HEK293 (cell line): Measurements from ENCODE around the gene MTERF4.

Source experiments
- CTCF ChIA-PET: fragments of 350-600 bp; formaldehyde crosslinking; extraction: SDS; loops from one replicate; lab custom pipeline; 2021; ENCODE audit warnings: antibody characterized with exemption; lab: Yijun Ruan, JAX
- POLR2A ChIA-PET: fragments of 300-600 bp; formaldehyde crosslinking; extraction: SDS; loops from one replicate; lab custom pipeline; 2020; ENCODE audit warnings: antibody characterized with exemption, inconsistent platforms; lab: Yijun Ruan, JAX
- H3K27ac ChIP-seq: fragments of 200-500 bp; sonication (Bioruptor generic); 2 replicates; pipeline ENCODE4 v1.5.1; 2014; ENCODE audit warnings: low read depth, low read length, control low read depth, inconsistent platforms; ENCODE audit errors: extremely low read depth
- H3K36me3 ChIP-seq, 2 experiments: fragments of 200-500 bp in 1 of 2; sonication (Bioruptor generic) in 1 of 2; 1 replicate in 1 of 2; 2 replicates in 1 of 2; pipeline ENCODE4 v1.5.1; 2014 to 2017; ENCODE audit warnings: inconsistent platforms in 2 of 2, low read length in 2 of 2; ENCODE audit not compliant: control insufficient read depth in 2 of 2, insufficient read depth in 1 of 2
- H3K4me1 ChIP-seq: fragments of 200-500 bp; sonication (Bioruptor generic); 2 replicates; pipeline ENCODE4 v1.5.1; 2014; ENCODE audit warnings: mild to moderate bottlenecking, low read length, inconsistent platforms; ENCODE audit not compliant: control insufficient read depth, insufficient read depth
- H3K4me3 ChIP-seq: 2 replicates; pipeline ENCODE4 v1.5.1; 2011; ENCODE audit warnings: low read depth, mild to moderate bottlenecking, control low read depth, low read length, moderate library complexity
- H3K9me3 ChIP-seq: fragments of 200-500 bp; sonication (Bioruptor generic); 2 replicates; pipeline ENCODE4 v1.5.1; 2014; ENCODE audit warnings: low read depth, low read length, inconsistent platforms; ENCODE audit not compliant: control insufficient read depth, insufficient read depth
- BCL11B ChIP-seq: fragments of 450-650 bp; formaldehyde crosslinking; IDR thresholded peaks from 2 replicates; pipeline ENCODE4 v1.5.1; 2016; ENCODE audit warnings: low read depth, missing biosample characterization, missing genetic modification characterization
- EGR2 ChIP-seq: fragments of 450-650 bp; formaldehyde crosslinking; IDR thresholded peaks from 2 replicates; pipeline ENCODE4 v1.5.1; 2016; ENCODE audit warnings: low read depth, missing biosample characterization, missing genetic modification characterization
- GLI4 ChIP-seq: fragments of 450-650 bp; formaldehyde crosslinking; IDR thresholded peaks from 2 replicates; pipeline ENCODE4 v1.5.1; 2016; ENCODE audit warnings: missing biosample characterization, missing genetic modification characterization
- GLIS1 ChIP-seq: fragments of 450-650 bp; formaldehyde crosslinking; IDR thresholded peaks from 2 replicates; pipeline ENCODE4 v1.5.1; 2016; ENCODE audit warnings: missing biosample characterization, missing genetic modification characterization
- KLF1 ChIP-seq: fragments of 450-650 bp; formaldehyde crosslinking; IDR thresholded peaks from 2 replicates; pipeline ENCODE4 v1.5.1; 2016; ENCODE audit warnings: missing biosample characterization, missing genetic modification characterization
- PRDM10 ChIP-seq: fragments of 450-650 bp; formaldehyde crosslinking; IDR thresholded peaks from 2 replicates; pipeline ENCODE4 v1.5.1; 2016; ENCODE audit warnings: missing biosample characterization, missing genetic modification characterization
- SCRT2 ChIP-seq: fragments of 450-650 bp; formaldehyde crosslinking; IDR thresholded peaks from 2 replicates; pipeline ENCODE4 v1.5.1; 2016; ENCODE audit warnings: missing biosample characterization, missing genetic modification characterization
- SP2 ChIP-seq: fragments of 450-650 bp; formaldehyde crosslinking; IDR thresholded peaks from 2 replicates; pipeline ENCODE4 v1.5.1; 2016; ENCODE audit warnings: missing biosample characterization, missing genetic modification characterization
- SP7 ChIP-seq: fragments of 450-650 bp; formaldehyde crosslinking; IDR thresholded peaks from 2 replicates; pipeline ENCODE4 v1.5.1; 2016; ENCODE audit warnings: missing biosample characterization, missing genetic modification characterization
- TCF7L2 ChIP-seq: IDR thresholded peaks from 2 replicates; pipeline ENCODE4 v1.6.1; 2011; ENCODE audit warnings: low read depth, mild to moderate bottlenecking, inconsistent platforms, low read length, moderate library complexity, borderline replicate concordance
- YY1 ChIP-seq: fragments of 450-650 bp; formaldehyde crosslinking; IDR thresholded peaks from 2 replicates; pipeline ENCODE4 v1.5.1; 2018; ENCODE audit warnings: missing biosample characterization, missing genetic modification characterization
- ZBTB1 ChIP-seq: fragments of 450-650 bp; formaldehyde crosslinking; IDR thresholded peaks from 2 replicates; pipeline ENCODE4 v1.5.1; 2016; ENCODE audit warnings: missing biosample characterization, missing genetic modification characterization
- ZBTB8A ChIP-seq: fragments of 450-650 bp; formaldehyde crosslinking; IDR thresholded peaks from 2 replicates; pipeline ENCODE4 v1.5.1; 2016; ENCODE audit warnings: missing biosample characterization, missing genetic modification characterization
- ZIC2 ChIP-seq: fragments of 450-650 bp; formaldehyde crosslinking; IDR thresholded peaks from 2 replicates; pipeline ENCODE4 v1.5.1; 2016; ENCODE audit warnings: missing biosample characterization, missing genetic modification characterization
- ZNF112 ChIP-seq: fragments of 450-650 bp; formaldehyde crosslinking; IDR thresholded peaks from 2 replicates; pipeline ENCODE4 v1.5.0; 2017; ENCODE audit warnings: missing biosample characterization, missing genetic modification characterization
- ZNF133 ChIP-seq: fragments of 450-650 bp; formaldehyde crosslinking; IDR thresholded peaks from 2 replicates; pipeline ENCODE4 v1.5.1; 2016; ENCODE audit warnings: missing biosample characterization, missing genetic modification characterization
- ZNF155 ChIP-seq: fragments of 450-650 bp; formaldehyde crosslinking; IDR thresholded peaks from 2 replicates; pipeline ENCODE4 v1.5.1; 2016; ENCODE audit warnings: missing biosample characterization, missing genetic modification characterization
- ZNF169 ChIP-seq: fragments of 450-650 bp; formaldehyde crosslinking; IDR thresholded peaks from 2 replicates; pipeline ENCODE4 v1.5.1; 2016; ENCODE audit warnings: missing biosample characterization, missing genetic modification characterization
- ZNF175 ChIP-seq: fragments of 450-650 bp; formaldehyde crosslinking; IDR thresholded peaks from 2 replicates; pipeline ENCODE4 v1.5.1; 2016; ENCODE audit warnings: missing biosample characterization, missing genetic modification characterization
- ZNF19 ChIP-seq: fragments of 450-650 bp; formaldehyde crosslinking; IDR thresholded peaks from 2 replicates; pipeline ENCODE4; 2016; ENCODE audit warnings: missing biosample characterization, missing genetic modification characterization, low read depth
- ZNF214 ChIP-seq: fragments of 450-650 bp; formaldehyde crosslinking; IDR thresholded peaks from 2 replicates; pipeline ENCODE4 v1.5.1; 2017; ENCODE audit warnings: missing biosample characterization, mild to moderate bottlenecking, missing genetic modification characterization, borderline replicate concordance
- ZNF248 ChIP-seq: fragments of 450-650 bp; formaldehyde crosslinking; IDR thresholded peaks from 2 replicates; pipeline ENCODE4 v1.5.1; 2017; ENCODE audit warnings: missing biosample characterization, missing genetic modification characterization
- ZNF311 ChIP-seq: fragments of 450-650 bp; formaldehyde crosslinking; IDR thresholded peaks from 2 replicates; pipeline ENCODE4 v1.5.1; 2017; ENCODE audit warnings: missing biosample characterization, missing genetic modification characterization, borderline replicate concordance
- ZNF362 ChIP-seq: fragments of 450-650 bp; formaldehyde crosslinking; IDR thresholded peaks from 2 replicates; pipeline ENCODE4 v1.5.1; 2016; ENCODE audit warnings: missing biosample characterization, missing genetic modification characterization
- ZNF391 ChIP-seq: fragments of 450-650 bp; formaldehyde crosslinking; IDR thresholded peaks from 2 replicates; pipeline ENCODE4 v1.5.1; 2016; ENCODE audit warnings: low read depth, missing biosample characterization, missing genetic modification characterization, borderline replicate concordance
- ZNF404 ChIP-seq: fragments of 450-650 bp; formaldehyde crosslinking; IDR thresholded peaks from 2 replicates; pipeline ENCODE4 v1.5.1; 2017; ENCODE audit warnings: missing biosample characterization, missing genetic modification characterization
- ZNF423 ChIP-seq: fragments of 450-650 bp; formaldehyde crosslinking; IDR thresholded peaks from 2 replicates; pipeline ENCODE4 v1.5.1; 2016; ENCODE audit warnings: missing biosample characterization, missing genetic modification characterization
- ZNF530 ChIP-seq: fragments of 450-650 bp; formaldehyde crosslinking; IDR thresholded peaks from 2 replicates; pipeline ENCODE4 v1.5.1; 2016; ENCODE audit warnings: low read depth, missing biosample characterization, missing genetic modification characterization
- ZNF596 ChIP-seq: fragments of 450-650 bp; IDR thresholded peaks from 2 replicates; pipeline ENCODE4 v1.5.0; 2018; ENCODE audit warnings: missing biosample characterization, mild to moderate bottlenecking, missing genetic modification characterization, moderate library complexity
- ZNF645 ChIP-seq: fragments of 450-650 bp; formaldehyde crosslinking; IDR thresholded peaks from 2 replicates; pipeline ENCODE4; 2016; ENCODE audit warnings: missing biosample characterization, missing genetic modification characterization
- ZNF658 ChIP-seq: fragments of 450-650 bp; formaldehyde crosslinking; IDR thresholded peaks from 2 replicates; pipeline ENCODE4; 2016; ENCODE audit warnings: missing biosample characterization, missing genetic modification characterization
- ZNF747 ChIP-seq: fragments of 450-650 bp; formaldehyde crosslinking; IDR thresholded peaks from 2 replicates; pipeline ENCODE4 v1.5.1; 2016; ENCODE audit warnings: missing biosample characterization, missing genetic modification characterization
- ZNF76 ChIP-seq: fragments of 450-650 bp; formaldehyde crosslinking; IDR thresholded peaks from 2 replicates; pipeline ENCODE4; 2016; ENCODE audit warnings: low read depth, missing biosample characterization, missing genetic modification characterization, borderline replicate concordance
- ZNF776 ChIP-seq: fragments of 450-650 bp; formaldehyde crosslinking; IDR thresholded peaks from 2 replicates; pipeline ENCODE4 v1.5.0; 2017; ENCODE audit warnings: missing biosample characterization, missing genetic modification characterization, borderline replicate concordance
- ZNF791 ChIP-seq: fragments of 450-650 bp; formaldehyde crosslinking; IDR thresholded peaks from 2 replicates; pipeline ENCODE4 v1.5.1; 2016; ENCODE audit warnings: missing biosample characterization, missing genetic modification characterization

MTERF4 gene

GRCh38 chr2:241149675-241149924, 47.5 kb upstream of the MTERF4 start:
- H3K27ac ChIP-seq: peak overlapping the region; percentile 48; the same call in 1 of the 2 replicates
- no peak for TF ChIP-seq ZNF248 (tag by site-specific recombination)
- no peak for TF ChIP-seq BCL11B
- no peak for TF ChIP-seq YY1 (tag by site-specific recombination)
- no peak for TF ChIP-seq ZNF658
- TF ChIP-seq ZNF76 (tag by site-specific recombination): no peak
- TF ChIP-seq ZNF791 (tag by site-specific recombination): no peak
- TF ChIP-seq PRDM10: 0 out of 2 replicates have a peak, but pooled peaks have one; percentile 4
- no peak for TF ChIP-seq ZNF747 (tag by site-specific recombination)
- no peak for TF ChIP-seq KLF1 (tag by site-specific recombination)
- no peak for TF ChIP-seq GLI4
- peak; percentile 35; the same call in 1 of the 2 replicates for TF ChIP-seq ZBTB8A (tag by site-specific recombination)
- peak; percentile 29; the same call in 1 of the 2 replicates for TF ChIP-seq ZNF133 (tag by site-specific recombination)
- no peak for TF ChIP-seq ZNF169 (tag by site-specific recombination)
- 0 out of 2 replicates have a peak, but pooled peaks have one; percentile 34 for TF ChIP-seq ZNF423 (tag by site-specific recombination)
- no peak for TF ChIP-seq ZNF19 (tag by site-specific recombination)
- no peak for TF ChIP-seq ZBTB1
- TF ChIP-seq SP2: no peak
- TF ChIP-seq ZNF214 (tag by site-specific recombination): no peak
- no peak for TF ChIP-seq ZNF391
- TF ChIP-seq EGR2 (tag by site-specific recombination): 0 out of 2 replicates have a peak, but pooled peaks have one; percentile 17
- no peak for TF ChIP-seq GLIS1 (tag by site-specific recombination)
- no peak for TF ChIP-seq ZNF776 (tag by site-specific recombination)
- TF ChIP-seq ZNF311 (tag by site-specific recombination): no peak
- TF ChIP-seq SP7 (tag by site-specific recombination): no peak
- TF ChIP-seq ZNF155 (tag by site-specific recombination): no peak
- TF ChIP-seq ZIC2 (tag by site-specific recombination): no peak
- no peak for TF ChIP-seq SCRT2 (tag by site-specific recombination)
- TF ChIP-seq ZNF530: no peak
- no peak for TF ChIP-seq ZNF645
- no peak for TF ChIP-seq ZNF362 (tag by site-specific recombination)
- 0 out of 2 replicates have a peak, but pooled peaks have one; percentile 8 for TF ChIP-seq TCF7L2
- TF ChIP-seq ZNF596 (tag by site-specific recombination): no peak
- no peak for TF ChIP-seq ZNF112 (tag by site-specific recombination)
- TF ChIP-seq ZNF404 (tag by site-specific recombination): no peak
- TF ChIP-seq ZNF175 (tag by site-specific recombination): no peak

More at GRCh38 chr2:241149675-241149924, 47.5 kb upstream of the MTERF4 start:
- Histone ChIP-seq H3K9me3 (no peaks in the 10 kb centered on the region), H3K4me3 (peak overlapping the region; percentile 94), H3K4me1 (no peaks in the 10 kb centered on the region), H3K36me3 (peaks cover 0 to 16% of the 10 kb centered on the region in 2 experiments; a peak in 2 of 3 replicates)
- POLR2A ChIA-PET: interaction anchor here (0.6 to 2.7 kb wide), 15 partner anchors 9 to 553 kb away, joined by 3 to 13 read pairs (median 3); partner anchors contain the start of genes ING5 and MTERF4
- CTCF ChIA-PET: interaction anchor here (0.9 kb wide), 1 partner anchor 140 kb away, joined by 3 read pairs; no protein-coding TSS in a partner anchor
